Measurements from ENCODE around the gene FRY. TPM values are rescaled to one million over a fixed set of nuclear protein-coding genes. Genes with fewer than 3 reads are reported as not detected.
A peak's percentile ranks its signal among the peaks of the same experiment; 100 is the strongest.

The FRY gene
- total and polyA plus RNA-seq, 11 donors = 21.6 to 237 (median 165) TPM

- Histone ChIP-seq H3K27me3 (no peaks in the 10 kb centered on the region), H3K27ac (peak overlapping the region in 2 of 12 donors; percentile 40 to 50), H3K4me1 (peaks cover 0 to 51% (median 28%) of the 10 kb centered on the region in 12 donors), H3K4me3 (no peak overlapping the region), H3K9me3 (no peaks in the 10 kb centered on the region), H3K36me3 (peaks cover 0 to 18% (median 0%) of the 10 kb centered on the region in 9 donors)
- intact Hi-C loops (cut with DNase I) = loop anchor here in 2 of 10 donors (10.0 kb wide), 2 partner anchors 119 to 129 kb away; no protein-coding TSS in a partner anchor
- DNase-seq (no peak), ATAC-seq (no peak)
- TF ChIP-seq POLR2A (IDR thresholded peaks at IDR 0.05) = no peak
- no peak for TF ChIP-seq CTCF (IDR thresholded peaks at IDR 0.05)
- 78 to 82% (median 79%) methylated on average over 2 of the region's 2 CpGs for WGBS, 4 donors
Measured at GRCh38 chr13:32035716-32036115, 4.1 kb downstream of the FRY start.

GRCh38 chr13:32036126-32036695 lies 4.6 kb downstream of the FRY start:
- peaks cover 0 to 51% (median 26%) of the 10 kb centered on the region in 12 donors for H3K4me1 ChIP-seq
- TF ChIP-seq CTCF (IDR thresholded peaks at IDR 0.05) (no peak), POLR2A (IDR thresholded peaks at IDR 0.05) (no peak)
- peak overlapping the region in 4 of 12 donors; percentile 4 to 50 (median 26) for H3K27ac ChIP-seq
- intact Hi-C loops (cut with DNase I) = loop anchor here in 2 of 10 donors (10.0 kb wide), 2 partner anchors 119 to 129 kb away; no protein-coding TSS in a partner anchor
- H3K4me3 ChIP-seq = peak overlapping the region in 2 of 12 donors; percentile 27 to 34
- peak in 1 of 5 donors; percentile 48 for DNase-seq
- peaks cover 0 to 20% (median 0%) of the 10 kb centered on the region in 9 donors for H3K36me3 ChIP-seq
- no peaks in the 10 kb centered on the region for H3K9me3 ChIP-seq
- WGBS, 4 donors = 53 to 61% (median 54%) methylated on average over 4 of the region's 4 CpGs
- H3K27me3 ChIP-seq = no peaks in the 10 kb centered on the region
- peak in 3 of 4 donors; percentile 30 to 52 (median 39) for ATAC-seq

GRCh38 chr13:32036757-32037156 lies 5.2 kb downstream of the FRY start:
- DNase-seq (no peak), ATAC-seq (peak; percentile 26 to 45 (median 28))
- 46 to 50% (median 48%) methylated on average over 2 of the region's 2 CpGs for WGBS, 4 donors

More at GRCh38 chr13:32036757-32037156, 5.2 kb downstream of the FRY start:
- no peaks in the 10 kb centered on the region for H3K9me3 ChIP-seq
- H3K36me3 ChIP-seq = peaks cover 0 to 20% (median 0%) of the 10 kb centered on the region in 9 donors
- TF ChIP-seq POLR2A (IDR thresholded peaks at IDR 0.05) (no peak), CTCF (IDR thresholded peaks at IDR 0.05) (no peak)
- intact Hi-C loops (cut with DNase I) = loop anchor here in 2 of 10 donors (10.0 kb wide), 2 partner anchors 118 to 128 kb away; no protein-coding TSS in a partner anchor
- H3K4me1 ChIP-seq = peaks cover 0 to 51% (median 24%) of the 10 kb centered on the region in 12 donors
- H3K4me3 ChIP-seq = peak overlapping the region in 2 of 12 donors; percentile 27 to 34
- no peaks in the 10 kb centered on the region for H3K27me3 ChIP-seq
- peak overlapping the region in 4 of 12 donors; percentile 4 to 50 (median 26) for H3K27ac ChIP-seq

All from heart left ventricle (tissue), 16 donors.